Nephron (organoid): ENCODE data around the gene TADA2A.

Experiments
- H3K27ac Mint-ChIP-seq, 3 experiments: 2 replicates each; pipeline ENCODE4 v1.8.0; 2020; ENCODE audit warnings: mixed read lengths in 3 of 3, mild to moderate bottlenecking in 2 of 3, moderate library complexity in 1 of 3
- H3K27me3 Mint-ChIP-seq: 2 replicates; pipeline ENCODE4 v1.8.0; 2021; ENCODE audit warnings: low read depth, mild to moderate bottlenecking, moderate library complexity, mixed read lengths
- H3K36me3 Mint-ChIP-seq: 2 replicates; pipeline ENCODE4 v1.8.0; 2020; ENCODE audit warnings: low read depth, mixed read lengths
- H3K4me1 Mint-ChIP-seq: 2 replicates; pipeline ENCODE4 v1.8.0; 2020; ENCODE audit warnings: mixed read lengths
- H3K4me3 Mint-ChIP-seq, 3 experiments: 2 replicates each; pipeline ENCODE4 v1.8.0; 2020; ENCODE audit warnings: mild to moderate bottlenecking in 3 of 3, mixed read lengths in 3 of 3, moderate library complexity in 2 of 3
- H3K9me3 Mint-ChIP-seq: 2 replicates; pipeline ENCODE4 v1.8.0; 2020; ENCODE audit warnings: mixed read lengths
- TF ChIP-seq, protein P1 (sequence below), 3 experiments: fragments of 200-600 bp; sonication (generic); IDR thresholded peaks; one replicate each; pipeline ENCODE4 v1.5.0; 2021; ENCODE audit warnings: antibody characterized with exemption in 3 of 3; ENCODE audit not compliant: unreplicated experiment in 3 of 3

The TADA2A gene

DNA sequence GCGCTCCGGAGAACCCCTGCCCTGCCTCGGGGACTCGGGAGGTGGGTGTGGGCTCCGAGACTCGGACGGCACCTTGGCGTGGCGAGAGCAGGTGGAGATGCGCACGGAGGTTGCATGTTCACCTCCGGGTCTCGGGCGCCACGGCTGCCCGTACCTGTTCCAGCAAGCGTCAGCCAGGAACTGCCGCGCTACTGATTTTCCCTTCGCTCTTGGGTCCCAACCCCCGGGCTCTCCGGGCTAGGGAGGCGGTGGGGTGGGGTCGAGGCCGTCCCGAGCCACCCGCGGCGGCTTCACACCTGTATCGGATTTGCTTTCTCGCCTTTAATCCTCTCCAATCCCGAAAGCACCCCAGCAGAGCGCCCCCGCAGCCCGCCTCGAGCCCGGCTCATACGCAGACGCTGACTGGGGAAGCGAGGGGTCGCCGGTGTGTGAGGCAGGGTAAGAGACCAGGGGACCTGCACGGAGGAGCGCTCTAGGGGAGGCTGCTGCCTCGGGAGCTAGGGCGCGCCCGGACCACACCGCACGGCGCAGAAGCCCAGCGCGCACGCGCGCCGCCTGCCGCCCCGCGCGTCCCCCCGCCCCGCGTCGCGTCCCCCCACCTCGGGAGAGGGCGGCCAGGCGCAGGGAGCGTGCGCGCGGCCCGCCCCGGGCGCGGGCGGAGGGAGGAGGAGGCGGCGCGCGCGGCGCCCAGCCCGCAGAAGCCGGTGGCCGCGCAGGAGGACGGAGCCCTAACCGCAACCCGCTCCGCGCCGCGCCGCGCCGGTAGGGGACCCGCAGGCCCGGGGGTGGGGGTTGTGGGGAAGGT lies 82.7 kb downstream of the TADA2A start, which contains the start of gene DUSP14:
Gene DUSP14 (plus strand): TSS at position 695 of the 805 bp plus-strand sequence. CDS start 22,382 bp downstream, outside the sequence.
- TF ChIP-seq, protein P1, sequence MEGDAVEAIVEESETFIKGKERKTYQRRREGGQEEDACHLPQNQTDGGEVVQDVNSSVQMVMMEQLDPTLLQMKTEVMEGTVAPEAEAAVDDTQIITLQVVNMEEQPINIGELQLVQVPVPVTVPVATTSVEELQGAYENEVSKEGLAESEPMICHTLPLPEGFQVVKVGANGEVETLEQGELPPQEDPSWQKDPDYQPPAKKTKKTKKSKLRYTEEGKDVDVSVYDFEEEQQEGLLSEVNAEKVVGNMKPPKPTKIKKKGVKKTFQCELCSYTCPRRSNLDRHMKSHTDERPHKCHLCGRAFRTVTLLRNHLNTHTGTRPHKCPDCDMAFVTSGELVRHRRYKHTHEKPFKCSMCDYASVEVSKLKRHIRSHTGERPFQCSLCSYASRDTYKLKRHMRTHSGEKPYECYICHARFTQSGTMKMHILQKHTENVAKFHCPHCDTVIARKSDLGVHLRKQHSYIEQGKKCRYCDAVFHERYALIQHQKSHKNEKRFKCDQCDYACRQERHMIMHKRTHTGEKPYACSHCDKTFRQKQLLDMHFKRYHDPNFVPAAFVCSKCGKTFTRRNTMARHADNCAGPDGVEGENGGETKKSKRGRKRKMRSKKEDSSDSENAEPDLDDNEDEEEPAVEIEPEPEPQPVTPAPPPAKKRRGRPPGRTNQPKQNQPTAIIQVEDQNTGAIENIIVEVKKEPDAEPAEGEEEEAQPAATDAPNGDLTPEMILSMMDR (IDR thresholded peaks at IDR 0.05; ENCODE audit: unreplicated experiment in 3 of 3), result no peak
- Mint-ChIP-seq H3K4me1 (peaks cover 35% of the 10 kb centered on the region), H3K36me3 (no peaks in the 10 kb centered on the region), H3K27me3 (peaks cover 7% of the 10 kb centered on the region), H3K4me3 (peak within 1 kb of the TSS; percentile 94 to 97 (median 95)), H3K27ac (peak within 1 kb of the TSS; percentile 40 to 88 (median 86)), H3K9me3 (no peaks in the 10 kb centered on the region)

DNA sequence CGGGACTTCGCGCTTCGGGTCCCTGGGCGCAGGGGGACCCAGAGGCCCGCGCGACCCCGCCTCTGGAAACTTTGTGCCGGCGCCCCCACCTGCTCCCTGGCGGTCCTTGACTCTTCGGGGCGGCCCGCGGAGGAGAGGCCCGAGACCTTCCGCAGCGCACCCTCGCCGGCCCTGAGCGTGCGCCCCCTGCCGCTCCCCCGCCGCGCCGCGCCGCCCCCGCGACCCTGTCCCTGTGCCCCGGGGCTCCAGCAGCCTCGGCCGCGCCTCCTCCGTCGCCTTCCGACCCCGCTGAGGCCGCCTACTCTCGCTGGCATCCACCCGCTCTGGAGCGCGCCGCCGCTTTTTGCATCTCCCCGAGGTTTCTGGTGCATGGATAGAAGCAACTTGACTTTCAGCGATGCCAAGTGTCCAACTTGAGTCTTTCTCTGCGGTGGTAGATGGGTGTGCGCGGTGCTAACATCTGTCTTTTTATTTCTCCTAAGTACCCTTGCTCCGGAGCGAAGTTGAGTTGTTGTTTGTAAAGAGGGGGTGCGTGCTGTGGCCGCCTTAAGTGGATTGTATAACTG lies 83.4 kb downstream of the TADA2A start:
- peaks cover 42% of the 10 kb centered on the region for H3K4me1 Mint-ChIP-seq
- H3K27me3 Mint-ChIP-seq, result peaks cover 7% of the 10 kb centered on the region
- no peaks in the 10 kb centered on the region for H3K36me3 Mint-ChIP-seq
- TF ChIP-seq, protein P1 (IDR thresholded peaks at IDR 0.05; ENCODE audit: unreplicated experiment in 3 of 3), result peak; percentile 51 to 58 (median 54)
- H3K9me3 Mint-ChIP-seq, result no peaks in the 10 kb centered on the region
- H3K4me3 Mint-ChIP-seq, result peak overlapping the region; percentile 90 to 95 (median 93)
- H3K27ac Mint-ChIP-seq, result peak overlapping the region; percentile 40 to 86 (median 75)

DNA sequence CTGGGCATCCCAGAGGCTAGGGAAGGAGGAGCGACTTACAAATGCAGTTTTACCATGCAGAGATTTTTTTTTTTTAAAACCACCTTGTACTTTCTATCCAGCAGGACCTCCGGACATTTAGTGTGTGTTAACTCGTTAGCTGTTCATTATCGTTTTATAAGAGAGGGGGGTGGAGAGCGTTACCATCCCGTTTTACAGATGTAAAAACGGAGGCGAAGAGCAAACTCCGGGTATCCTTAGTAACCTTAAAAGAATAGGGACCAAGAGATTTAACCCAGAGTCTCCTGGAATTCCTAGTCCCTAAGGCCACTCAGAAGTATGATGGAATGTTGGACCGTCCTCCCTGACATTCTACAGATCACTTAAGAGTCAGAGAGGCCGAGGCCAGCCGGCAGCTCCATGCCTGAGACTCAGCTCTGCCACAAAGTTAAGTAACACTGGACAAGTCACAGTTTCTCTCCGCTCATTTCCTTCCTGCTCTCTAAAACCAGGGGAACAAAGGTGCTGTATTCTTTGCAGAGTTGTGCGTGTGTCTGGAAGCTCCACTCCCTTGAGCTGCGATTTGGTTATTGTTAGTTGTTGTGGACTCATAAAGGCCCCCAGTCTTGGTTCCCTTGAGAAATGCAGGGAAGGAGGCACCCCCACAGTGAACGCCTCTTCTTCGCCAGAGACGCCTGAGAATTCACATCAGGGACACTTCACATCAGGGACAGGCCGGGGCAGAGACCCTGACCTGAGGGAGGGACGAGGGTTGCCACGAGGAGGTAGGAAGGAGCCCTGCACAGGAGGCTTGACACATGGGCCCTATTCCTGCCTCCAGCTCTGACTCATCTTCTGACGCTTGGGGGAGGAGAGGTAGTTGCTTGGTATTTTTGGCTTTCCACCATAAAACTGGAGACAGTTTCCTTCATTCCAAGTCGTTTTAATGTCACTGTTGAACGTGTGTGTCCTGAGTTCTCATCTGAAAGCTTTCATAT lies 84.2 kb downstream of the TADA2A start:
- Mint-ChIP-seq H3K4me3 (peak overlapping the region; percentile 90 to 95 (median 93)), H3K27ac (peak overlapping the region; percentile 40 to 86 (median 75)), H3K9me3 (no peaks in the 10 kb centered on the region), H3K27me3 (peaks cover 7% of the 10 kb centered on the region), H3K36me3 (no peaks in the 10 kb centered on the region), H3K4me1 (peaks cover 44% of the 10 kb centered on the region)
- TF ChIP-seq, protein P1 (IDR thresholded peaks at IDR 0.05; ENCODE audit: unreplicated experiment in 3 of 3), result no peak

DNA sequence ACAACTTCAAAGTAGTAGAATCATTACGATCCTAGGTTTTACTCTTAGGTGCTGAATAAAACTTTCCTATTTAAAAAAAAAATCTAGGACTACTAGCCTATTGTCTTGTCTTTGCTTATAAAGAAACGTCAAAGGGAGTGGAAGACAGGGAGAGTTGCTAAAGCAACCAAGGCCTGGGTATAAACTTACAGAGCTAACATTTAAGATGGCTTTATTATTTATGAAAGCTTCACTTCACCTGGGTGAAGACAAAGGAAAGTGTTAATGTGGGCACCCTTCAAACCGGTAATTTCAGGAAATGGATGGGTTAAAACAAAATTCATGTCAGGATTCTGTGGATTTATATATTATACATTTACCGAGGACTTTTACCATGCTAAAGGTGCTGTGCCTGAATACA lies 85.5 kb downstream of the TADA2A start:
- H3K9me3 Mint-ChIP-seq, result no peaks in the 10 kb centered on the region
- H3K36me3 Mint-ChIP-seq, result no peaks in the 10 kb centered on the region
- H3K27ac Mint-ChIP-seq, result no peak overlapping the region
- peaks cover 7% of the 10 kb centered on the region for H3K27me3 Mint-ChIP-seq
- TF ChIP-seq, protein P1 (IDR thresholded peaks at IDR 0.05; ENCODE audit: unreplicated experiment in 3 of 3), result no peak
- H3K4me3 Mint-ChIP-seq, result peak overlapping the region; percentile 61 to 93 (median 90)
- peaks cover 44% of the 10 kb centered on the region for H3K4me1 Mint-ChIP-seq

DNA sequence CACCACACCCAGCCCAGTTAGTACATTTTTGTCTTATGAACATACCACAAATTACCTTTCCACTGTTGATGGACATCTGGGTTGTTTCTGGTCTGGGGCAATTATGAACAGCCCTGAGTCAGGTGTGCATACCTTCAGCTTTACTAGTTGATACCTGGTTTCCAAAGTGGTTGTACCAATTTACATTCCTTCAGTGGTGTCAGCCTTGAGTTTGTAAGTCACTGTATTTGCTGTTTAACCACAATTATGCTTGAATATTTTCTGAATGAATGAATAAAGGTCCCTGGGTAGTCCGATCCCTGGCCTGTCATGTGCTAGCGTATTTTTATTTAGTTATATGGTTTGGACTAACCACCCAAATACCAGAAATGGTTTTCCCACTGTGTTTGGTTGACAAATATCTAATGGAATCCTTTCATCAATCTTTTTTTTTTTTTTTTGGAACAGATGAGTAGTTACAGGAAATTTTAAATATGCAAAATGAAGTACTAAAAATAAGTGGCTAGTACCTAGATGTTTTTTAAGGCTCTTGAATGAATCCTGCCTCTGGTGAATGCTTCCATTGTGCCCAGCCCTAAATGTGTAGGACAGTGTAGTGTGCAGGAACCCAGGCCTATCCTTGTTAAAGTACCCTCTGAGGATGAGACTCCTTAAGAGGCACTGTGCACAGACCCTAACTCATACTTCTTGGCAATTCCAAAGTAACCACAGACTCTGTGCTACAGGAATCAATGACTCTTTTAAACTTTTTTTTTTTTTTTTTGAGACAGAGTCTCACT lies 86.8 kb downstream of the TADA2A start:
- Mint-ChIP-seq H3K27ac (no peak overlapping the region), H3K27me3 (peaks cover 3% of the 10 kb centered on the region), H3K36me3 (no peaks in the 10 kb centered on the region), H3K4me1 (peaks cover 37% of the 10 kb centered on the region), H3K9me3 (no peaks in the 10 kb centered on the region), H3K4me3 (peak overlapping the region in 2 of 3 experiments; percentile 52 to 73)
- TF ChIP-seq, protein P1 (IDR thresholded peaks at IDR 0.05; ENCODE audit: unreplicated experiment in 3 of 3), result no peak
